Thoracic aorta (tissue), 2 donors: ENCODE results near the gene SERPINA3. TPM values are rescaled to one million over a fixed set of nuclear protein-coding genes. Genes with fewer than 3 reads are reported as not detected.

ENCODE experiments used
- ATAC-seq: fragments of 150-250 bp; one replicate; pipeline ENCODE4 v1.8.0; 2017; ENCODE audit warnings: low read depth; ENCODE audit not compliant: insufficient number of reproducible peaks, low FRiP score
- DNase-seq: peaks from one replicate; pipeline ENCODE4 v3.0.0-alpha.2; 2020; ENCODE audit warnings: low spot score
- H3K27ac ChIP-seq, 2 donors: fragments of 200-600 bp; sonication (generic); 1 replicate in 1 of 2; 2 replicates in 1 of 2; pipeline ENCODE4 v1.5.1; 2016; ENCODE audit warnings: mild to moderate bottlenecking in 2 of 2, moderate library complexity in 2 of 2
- H3K27me3 ChIP-seq: fragments of 200-600 bp; sonication (generic); replicated peaks from 2 replicates; pipeline ENCODE4 v1.6.0; 2016; ENCODE audit warnings: mild to moderate bottlenecking; ENCODE audit not compliant: insufficient read depth
- H3K36me3 ChIP-seq: fragments of 200-600 bp; sonication (generic); one replicate; pipeline ENCODE4 v1.5.1; 2016
- H3K4me1 ChIP-seq, 2 donors: fragments of 200-600 bp; sonication (generic); 1 replicate in 1 of 2; 2 replicates in 1 of 2; pipeline versions ENCODE4 v1.5.1 to v1.6.0; 2016; ENCODE audit warnings: low read depth in 2 of 2, mild to moderate bottlenecking in 1 of 2; ENCODE audit not compliant: control insufficient read depth in 1 of 2
- H3K4me3 ChIP-seq: fragments of 200-600 bp; sonication (generic); 2 replicates; pipeline ENCODE4 v1.5.1; 2016; ENCODE audit warnings: mild to moderate bottlenecking
- H3K9me3 ChIP-seq: fragments of 200-600 bp; sonication (generic); 2 replicates; pipeline ENCODE4 v1.5.1; 2016
- CTCF ChIP-seq: fragments of 200-600 bp; sonication (generic); IDR thresholded peaks from one replicate; pipeline ENCODE4 v1.5.1; 2019; ENCODE audit warnings: antibody characterized with exemption
- total RNA-seq, 2 donors: library from RNA; depleted of rRNA; stranded (reverse); fragments of >200 nt; gene quantifications; one replicate each; pipeline versions ENCODE4 v1.1.0 to v1.2.3, GENCODE V29; 2016

SERPINA3 gene
- total RNA-seq, 2 donors from 2014 or later: 140 to 252 TPM

DNA sequence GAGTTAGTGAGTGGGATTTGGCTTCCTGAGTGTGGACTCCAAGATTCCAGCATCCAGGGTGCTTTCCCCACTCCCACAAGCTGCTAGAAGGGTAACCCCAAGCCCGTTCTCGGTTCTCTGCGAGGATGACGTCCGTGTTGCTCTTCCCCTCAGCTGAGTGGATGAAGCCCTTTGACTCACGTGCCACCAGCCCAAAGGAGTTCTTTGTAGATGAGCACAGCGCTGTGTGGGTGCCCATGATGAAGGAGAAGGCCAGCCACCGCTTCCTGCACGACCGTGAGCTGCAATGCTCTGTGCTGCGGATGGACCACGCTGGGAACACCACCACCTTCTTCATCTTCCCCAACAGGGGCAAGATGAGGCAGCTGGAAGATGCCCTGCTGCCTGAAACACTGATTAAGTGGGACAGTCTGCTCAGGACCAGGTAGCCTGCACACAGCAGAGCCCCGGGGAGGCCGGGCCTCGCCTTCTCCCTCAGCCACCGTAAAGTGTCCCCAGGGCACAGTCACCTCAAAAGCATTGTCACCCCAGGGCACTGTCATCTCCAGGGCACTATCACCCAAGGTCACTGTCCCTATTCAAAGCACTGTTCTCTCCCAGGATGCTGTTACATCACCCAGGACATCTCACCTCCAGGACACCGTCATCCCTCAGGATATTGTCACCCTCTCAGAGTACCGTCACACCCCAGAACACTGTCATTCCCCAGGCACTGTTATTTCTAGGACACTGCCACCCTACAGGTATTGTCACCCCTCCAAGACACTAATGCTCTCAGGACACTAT is 31.3 kb downstream of the SERPINA3 start:
- H3K4me3 ChIP-seq: no peak overlapping the region
- no peak for DNase-seq
- no peaks in the 10 kb centered on the region for H3K36me3 ChIP-seq
- H3K27me3 ChIP-seq: no peaks in the 10 kb centered on the region
- no peaks in the 10 kb centered on the region for H3K4me1 ChIP-seq
- no peak overlapping the region for H3K27ac ChIP-seq
- ATAC-seq: no peak
- TF ChIP-seq CTCF: no peak
- no peaks in the 10 kb centered on the region for H3K9me3 ChIP-seq

DNA sequence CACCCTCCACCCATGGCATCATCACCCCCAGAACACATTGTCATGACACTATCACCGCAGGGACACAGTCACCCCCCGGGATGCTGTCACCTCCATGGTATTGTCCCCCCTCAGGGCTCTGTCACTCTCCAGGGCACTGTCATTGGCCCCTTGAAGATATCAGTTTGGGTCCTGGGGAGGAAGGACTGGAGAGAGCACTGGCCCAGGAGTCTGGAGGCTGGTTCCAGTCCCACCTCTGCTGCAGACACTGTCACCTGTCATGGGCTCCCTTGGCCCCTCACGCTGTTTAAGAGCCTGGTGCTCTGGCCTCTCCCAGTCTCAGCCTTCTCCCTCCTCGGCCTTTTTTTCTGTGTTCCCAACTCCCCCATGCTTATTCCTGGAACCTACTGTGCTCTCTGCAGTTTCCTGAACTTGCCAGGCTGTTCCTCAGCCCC is 31.9 kb downstream of the SERPINA3 start:
- Histone ChIP-seq H3K4me1 (no peaks in the 10 kb centered on the region), H3K4me3 (no peak overlapping the region), H3K27me3 (no peaks in the 10 kb centered on the region), H3K27ac (no peak overlapping the region), H3K36me3 (no peaks in the 10 kb centered on the region), H3K9me3 (peaks cover 4% of the 10 kb centered on the region)
- TF ChIP-seq CTCF: no peak
- ATAC-seq (no peak), DNase-seq (no peak)

GRCh38 chr14:94646066-94646465 is 33.9 kb downstream of the SERPINA3 start:
- Histone ChIP-seq H3K4me1 (no peaks in the 10 kb centered on the region), H3K4me3 (no peak overlapping the region), H3K36me3 (no peaks in the 10 kb centered on the region), H3K27ac (no peak overlapping the region), H3K27me3 (no peaks in the 10 kb centered on the region), H3K9me3 (peaks cover 6% of the 10 kb centered on the region)
- no peak for TF ChIP-seq CTCF
- ATAC-seq (no peak), DNase-seq (no peak)

- peaks cover 6% of the 10 kb centered on the region for H3K9me3 ChIP-seq
These were observed 34.3 kb downstream of the SERPINA3 start for GRCh38 chr14:94646481-94646880.

GRCh38 chr14:94648801-94649200 is 36.6 kb downstream of the SERPINA3 start:
- no peak overlapping the region for H3K4me3 ChIP-seq
- peaks cover 6% of the 10 kb centered on the region for H3K9me3 ChIP-seq
- H3K27me3 ChIP-seq: no peaks in the 10 kb centered on the region
- ATAC-seq (no peak), DNase-seq (no peak)
- H3K4me1 ChIP-seq: no peaks in the 10 kb centered on the region
- H3K27ac ChIP-seq: no peak overlapping the region
- no peaks in the 10 kb centered on the region for H3K36me3 ChIP-seq
- TF ChIP-seq CTCF: no peak

More at GRCh38 chr14:94646481-94646880, 34.3 kb downstream of the SERPINA3 start:
- DNase-seq (no peak), ATAC-seq (no peak)
- H3K27me3 ChIP-seq: no peaks in the 10 kb centered on the region
- no peak overlapping the region for H3K4me3 ChIP-seq
- H3K4me1 ChIP-seq: no peaks in the 10 kb centered on the region
- TF ChIP-seq CTCF: no peak
- H3K36me3 ChIP-seq: no peaks in the 10 kb centered on the region
- no peak overlapping the region for H3K27ac ChIP-seq
